ENCODE data around the gene TRIM41. TPM values are rescaled to one million over a fixed set of nuclear protein-coding genes. Genes with fewer than 3 reads are reported as not detected.

TRIM41 gene
- total RNA-seq, 1 donor, result 12.7 TPM

- no peak for DNase-seq (ENCODE audit: low read depth)
- no peak for TF ChIP-seq CTCF (IDR thresholded peaks at IDR 0.05; ENCODE audit: insufficient read depth, low read length)
- no peak overlapping the region for H3K4me3 ChIP-seq (ENCODE audit: low read depth, low read length)
Measured at GRCh38 chr5:181199881-181200638, 23.0 kb upstream of the TRIM41 start.

GRCh38 chr5:181200816-181201215, 22.3 kb upstream of the TRIM41 start:
- TF ChIP-seq CTCF (IDR thresholded peaks at IDR 0.05; ENCODE audit: insufficient read depth, low read length), result no peak
- no peak for DNase-seq (ENCODE audit: low read depth)
- no peak overlapping the region for H3K4me3 ChIP-seq (ENCODE audit: low read depth, low read length)

- peak; percentile 63 for DNase-seq (ENCODE audit: low read depth)
- H3K4me3 ChIP-seq (ENCODE audit: low read depth, low read length), result no peak overlapping the region
- TF ChIP-seq CTCF (IDR thresholded peaks at IDR 0.05; ENCODE audit: insufficient read depth, low read length), result no peak
Measured at GRCh38 chr5:181203093-181203711, 19.9 kb upstream of the TRIM41 start.

GRCh38 chr5:181203777-181204112, 19.3 kb upstream of the TRIM41 start:
- no peak for TF ChIP-seq CTCF (IDR thresholded peaks at IDR 0.05; ENCODE audit: insufficient read depth, low read length)
- H3K4me3 ChIP-seq (ENCODE audit: low read depth, low read length), result peak overlapping the region; percentile 63
- no peak for DNase-seq (ENCODE audit: low read depth)

- peak overlapping the region; percentile 63 for H3K4me3 ChIP-seq (ENCODE audit: low read depth, low read length)
- no peak for DNase-seq (ENCODE audit: low read depth)
- no peak for TF ChIP-seq CTCF (IDR thresholded peaks at IDR 0.05; ENCODE audit: insufficient read depth, low read length)
Measured at GRCh38 chr5:181204113-181204825, 18.8 kb upstream of the TRIM41 start.

- TF ChIP-seq CTCF (IDR thresholded peaks at IDR 0.05; ENCODE audit: insufficient read depth, low read length), result no peak
- no peak for DNase-seq (ENCODE audit: low read depth)
- H3K4me3 ChIP-seq (ENCODE audit: low read depth, low read length), result peak within 1 kb of the TSS; percentile 63
Measured at GRCh38 chr5:181204826-181205760, 18.0 kb upstream of the TRIM41 start, which contains the start of gene TRIM7. TSS of gene TRIM7 (minus strand) at chr5:181205196. CDS start at chr5:181205110, 86 bp downstream.

Measured in fibroblast of the aortic adventitia (primary cell).